H7 (cell line): ENCODE results near the gene LRBA. TPM values are rescaled to one million over a fixed set of nuclear protein-coding genes. Genes with fewer than 3 reads are reported as not detected.

ENCODE experiments used
- DNase-seq: peaks from one replicate; pipeline ENCODE4 v3.0.0; 2012
- H3K27me3 ChIP-seq: 2 replicates; pipeline ENCODE4 v1.6.0; 2011; ENCODE audit warnings: mild to moderate bottlenecking, low read length; ENCODE audit not compliant: control insufficient read depth, insufficient read depth
- H3K36me3 ChIP-seq: replicated peaks from 2 replicates; pipeline ENCODE4 v1.5.1; 2011; ENCODE audit warnings: low read length; ENCODE audit not compliant: control insufficient read depth, insufficient read depth
- H3K4me3 ChIP-seq: 2 replicates; pipeline ENCODE4 v1.5.1; 2011; ENCODE audit warnings: low read depth, mild to moderate bottlenecking, control low read depth, low read length, moderate library complexity; ENCODE audit not compliant: insufficient read depth
- total RNA-seq: library from RNA; depleted of rRNA; stranded (reverse); fragments of >200 nt; shearing (Covaris generic); gene quantifications from 2 replicates; pipeline ENCODE4 v1.2.3, GENCODE V29; 2014

LRBA gene
- total RNA-seq, 1 experiment from 2014 or later: 47.3 TPM

- DNase-seq: no peak
- Histone ChIP-seq H3K27me3 (no peaks in the 10 kb centered on the region), H3K36me3 (no peaks in the 10 kb centered on the region), H3K4me3 (no peak overlapping the region)
Observed at GRCh38 chr4:150647008-150647407, 368.1 kb downstream of the LRBA start.

GRCh38 chr4:150641612-150642011, 373.5 kb downstream of the LRBA start:
- Histone ChIP-seq H3K36me3 (no peaks in the 10 kb centered on the region), H3K4me3 (no peak overlapping the region), H3K27me3 (no peaks in the 10 kb centered on the region)
- DNase-seq: no peak

GRCh38 chr4:150632639-150633038, 382.4 kb downstream of the LRBA start:
- no peaks in the 10 kb centered on the region for H3K27me3 ChIP-seq
- H3K4me3 ChIP-seq: no peak overlapping the region
- no peaks in the 10 kb centered on the region for H3K36me3 ChIP-seq
- no peak for DNase-seq

GRCh38 chr4:150628073-150628472, 387.0 kb downstream of the LRBA start:
- Histone ChIP-seq H3K36me3 (no peaks in the 10 kb centered on the region), H3K4me3 (no peak overlapping the region), H3K27me3 (no peaks in the 10 kb centered on the region)
- DNase-seq: no peak

GRCh38 chr4:150625033-150625432, 390.1 kb downstream of the LRBA start:
- no peaks in the 10 kb centered on the region for H3K36me3 ChIP-seq
- H3K4me3 ChIP-seq: no peak overlapping the region
- H3K27me3 ChIP-seq: no peaks in the 10 kb centered on the region
- DNase-seq: peak; percentile 2

DNA sequence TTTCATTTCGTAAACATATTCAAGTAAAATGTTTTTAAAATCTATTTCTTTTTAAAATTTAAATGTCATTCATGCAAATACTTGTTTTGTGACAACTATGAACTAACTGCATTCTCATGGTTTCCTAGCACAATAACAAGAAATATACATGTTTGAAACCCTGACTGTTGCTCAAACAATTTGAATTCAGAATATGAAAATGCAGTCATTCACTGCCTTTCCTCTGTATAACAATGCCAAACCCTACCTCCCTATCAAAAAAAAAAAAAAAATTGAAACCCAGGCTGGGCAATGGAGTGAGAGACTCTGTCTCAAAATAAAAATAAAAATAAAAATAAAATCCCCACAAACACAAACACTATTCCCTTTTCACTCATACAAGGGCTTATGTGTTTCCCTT, 391.0 kb downstream of the LRBA start:
- DNase-seq: no peak
- no peak overlapping the region for H3K4me3 ChIP-seq
- H3K27me3 ChIP-seq: no peaks in the 10 kb centered on the region
- no peaks in the 10 kb centered on the region for H3K36me3 ChIP-seq

DNA sequence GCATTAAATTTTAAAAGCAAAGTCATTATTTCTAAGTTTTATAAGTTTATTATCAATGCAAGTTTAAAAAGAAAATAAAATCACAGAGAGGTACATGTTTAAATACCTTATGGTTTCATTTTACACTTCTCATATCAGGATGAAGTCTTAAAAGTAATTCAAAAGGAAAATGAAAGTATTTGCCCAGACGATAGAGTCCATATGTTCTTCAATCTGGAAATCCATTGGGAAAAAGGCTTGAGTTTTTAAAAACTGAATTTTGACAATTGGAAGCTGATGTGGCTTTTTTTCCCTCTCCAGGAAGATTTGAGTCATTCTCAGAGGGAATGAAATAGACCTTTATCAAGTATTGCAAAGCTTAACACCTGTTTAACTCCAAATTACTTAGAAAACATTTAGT, 396.0 kb downstream of the LRBA start:
- H3K4me3 ChIP-seq: no peak overlapping the region
- H3K36me3 ChIP-seq: no peaks in the 10 kb centered on the region
- H3K27me3 ChIP-seq: no peaks in the 10 kb centered on the region
- no peak for DNase-seq

DNA sequence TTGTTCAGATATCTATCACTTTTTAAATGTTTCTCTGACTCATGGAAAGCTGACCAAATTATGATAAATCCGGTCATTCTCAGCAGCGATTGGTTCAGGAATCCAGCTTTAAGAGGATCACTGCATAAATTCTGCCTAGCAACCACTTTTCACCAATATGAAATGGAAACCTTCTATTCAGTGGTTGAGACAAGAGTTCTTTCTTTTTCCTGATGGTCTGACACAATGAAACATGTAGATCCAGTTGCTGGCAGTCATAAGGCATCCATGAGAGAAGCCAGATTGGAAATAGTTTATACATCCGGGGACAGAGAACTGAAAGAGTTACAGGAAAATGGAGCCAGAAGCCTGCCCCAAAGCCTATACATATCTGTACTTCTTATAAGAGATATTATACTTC, 406.0 kb downstream of the LRBA start:
- no peak overlapping the region for H3K4me3 ChIP-seq
- H3K27me3 ChIP-seq: no peaks in the 10 kb centered on the region
- H3K36me3 ChIP-seq: no peaks in the 10 kb centered on the region
- DNase-seq: no peak

DNA sequence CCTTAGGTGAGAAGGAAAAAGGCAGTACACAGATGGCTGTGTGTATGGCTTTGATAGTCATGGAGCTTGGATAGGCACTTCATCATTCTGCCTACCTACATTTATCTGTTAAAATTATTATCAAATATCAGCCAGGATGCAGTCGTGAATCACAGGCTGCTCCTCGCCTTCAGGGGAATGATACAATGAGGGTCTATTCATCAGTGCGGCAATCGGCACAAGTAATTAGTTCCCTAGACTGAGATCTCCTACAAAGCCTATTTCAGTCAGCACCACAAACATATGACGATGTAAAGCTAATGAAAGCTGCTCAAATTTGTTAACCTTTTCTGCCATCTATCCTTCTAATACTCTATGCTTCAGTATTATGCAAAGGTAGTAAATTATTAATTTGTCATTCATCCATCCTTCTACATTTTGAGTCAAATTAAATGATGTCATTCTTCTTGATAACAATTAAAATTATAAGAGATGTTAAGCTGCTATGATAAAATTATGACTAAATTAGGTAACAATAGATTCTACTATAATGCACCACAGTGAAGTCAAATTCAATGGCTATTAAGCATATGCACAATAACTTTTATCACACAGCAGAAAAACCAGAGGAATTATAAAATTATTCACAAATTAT, 414.2 kb downstream of the LRBA start:
- H3K27me3 ChIP-seq: no peaks in the 10 kb centered on the region
- H3K4me3 ChIP-seq: no peak overlapping the region
- no peaks in the 10 kb centered on the region for H3K36me3 ChIP-seq
- no peak for DNase-seq

- H3K27me3 ChIP-seq: no peaks in the 10 kb centered on the region
- no peak overlapping the region for H3K4me3 ChIP-seq
- no peaks in the 10 kb centered on the region for H3K36me3 ChIP-seq
- no peak for DNase-seq
Observed at GRCh38 chr4:150599547-150599946, 415.5 kb downstream of the LRBA start.

- Histone ChIP-seq H3K4me3 (no peak overlapping the region), H3K36me3 (no peaks in the 10 kb centered on the region), H3K27me3 (no peaks in the 10 kb centered on the region)
- DNase-seq: no peak
Observed at GRCh38 chr4:150598909-150599308, 416.2 kb downstream of the LRBA start.

GRCh38 chr4:150593996-150594395, 421.1 kb downstream of the LRBA start:
- Histone ChIP-seq H3K36me3 (no peaks in the 10 kb centered on the region), H3K27me3 (no peaks in the 10 kb centered on the region), H3K4me3 (no peak overlapping the region)
- DNase-seq: no peak

- no peak overlapping the region for H3K4me3 ChIP-seq
- peak; percentile 11 for DNase-seq
- no peaks in the 10 kb centered on the region for H3K36me3 ChIP-seq
- H3K27me3 ChIP-seq: no peaks in the 10 kb centered on the region
Observed at GRCh38 chr4:150591904-150592303, 423.2 kb downstream of the LRBA start.

- peak; percentile 20 for DNase-seq
Observed at GRCh38 chr4:150591406-150591805, 423.7 kb downstream of the LRBA start.

GRCh38 chr4:150590631-150591030, 424.5 kb downstream of the LRBA start:
- H3K4me3 ChIP-seq: no peak overlapping the region
- peaks cover 1% of the 10 kb centered on the region; the same call in 1 of the 2 replicates for H3K27me3 ChIP-seq
- no peak for DNase-seq
- no peaks in the 10 kb centered on the region for H3K36me3 ChIP-seq

More at GRCh38 chr4:150591406-150591805, 423.7 kb downstream of the LRBA start:
- Histone ChIP-seq H3K36me3 (no peaks in the 10 kb centered on the region), H3K4me3 (no peak overlapping the region), H3K27me3 (no peaks in the 10 kb centered on the region)

DNA sequence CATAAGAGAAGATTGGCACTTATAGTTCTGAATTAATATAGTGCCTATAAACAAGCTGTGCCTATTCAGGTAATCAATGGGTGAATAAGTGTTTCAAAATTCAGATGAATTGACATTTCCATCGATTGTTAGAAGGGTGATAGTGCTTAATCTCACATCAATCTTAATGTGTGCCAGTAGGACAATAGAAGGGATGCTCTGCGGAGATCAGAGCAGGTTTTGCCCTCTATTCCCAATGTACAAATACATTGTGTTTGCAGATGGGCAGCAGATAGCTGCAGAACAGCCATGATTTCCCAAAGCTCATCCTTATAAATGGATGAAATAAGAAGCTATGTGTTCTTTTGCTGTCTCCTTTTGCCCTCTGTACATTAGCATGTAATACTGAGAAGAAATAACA, 425.9 kb downstream of the LRBA start:
- no peak overlapping the region for H3K4me3 ChIP-seq
- H3K36me3 ChIP-seq: no peaks in the 10 kb centered on the region
- H3K27me3 ChIP-seq: peaks cover 9% of the 10 kb centered on the region
- no peak for DNase-seq
